ELR (cell line): ENCODE data around the gene ZPR1.
"Not testable (repeated sequence)": the region's sequence is repeated elsewhere in the genome, so short reads cannot be mapped to it uniquely, and the experiment has no call there.

Experiments
- DNase-seq: peaks from one replicate; pipeline ENCODE4 v3.0.0-alpha.2; 2015; ENCODE audit warnings: low read depth

The ZPR1 gene

GRCh38 chr11:116787786-116788486, at the start of gene ZPR1:
TSS of gene ZPR1 (minus strand) at chr11:116788023. CDS start at chr11:116787990, 33 bp downstream.
- DNase-seq: peak; percentile 74

GRCh38 chr11:116836632-116836991, 48.8 kb upstream of the ZPR1 start:
- DNase-seq: no peak

GRCh38 chr11:116835791-116836631, 48.2 kb upstream of the ZPR1 start:
- DNase-seq: peak; percentile 95

- no peak for DNase-seq
Observed at GRCh38 chr11:116835042-116835772, 47.4 kb upstream of the ZPR1 start.

GRCh38 chr11:116834535-116835041, 46.8 kb upstream of the ZPR1 start:
- DNase-seq: not testable (repeated sequence)

- DNase-seq: no peak
Observed at GRCh38 chr11:116833816-116834534, 46.2 kb upstream of the ZPR1 start.

GRCh38 chr11:116833491-116833815, 45.6 kb upstream of the ZPR1 start:
- no peak for DNase-seq

- no peak for DNase-seq
Observed at GRCh38 chr11:116832350-116833290, 44.8 kb upstream of the ZPR1 start.

GRCh38 chr11:116831790-116832349, 44.0 kb upstream of the ZPR1 start:
- no peak for DNase-seq

GRCh38 chr11:116830184-116830912, 42.5 kb upstream of the ZPR1 start:
- DNase-seq: no peak

- no peak for DNase-seq
Observed at GRCh38 chr11:116829525-116830183, 41.8 kb upstream of the ZPR1 start, which contains the start of gene APOC3. TSS of gene APOC3 (plus strand) at chr11:116829907. CDS start at chr11:116830583, 676 bp downstream.

GRCh38 chr11:116828632-116829524, 41.1 kb upstream of the ZPR1 start:
- no peak for DNase-seq

- DNase-seq: no peak
Observed at GRCh38 chr11:116827461-116827860, 39.6 kb upstream of the ZPR1 start.

GRCh38 chr11:116826751-116827431, 39.1 kb upstream of the ZPR1 start:
- DNase-seq: no peak

- DNase-seq: no peak
Observed at GRCh38 chr11:116825854-116826750, 38.3 kb upstream of the ZPR1 start.

- DNase-seq: no peak
Observed at GRCh38 chr11:116825434-116825833, 37.6 kb upstream of the ZPR1 start.
